CD4-positive, alpha-beta T cell treated with Interleukin-10 for 1 hour (primary cell): Measurements from ENCODE around the gene POU2F3.

Source experiments
- DNase-seq: peaks from one replicate; pipeline ENCODE4 v3.0.0-alpha.2; 2020

The POU2F3 gene

GRCh38 chr11:120239713-120240640, at the start of gene POU2F3:
Gene POU2F3 (plus strand): TSS chr11:120240140. CDS start chr11:120240344, 204 bp downstream.
- no peak for DNase-seq

DNA sequence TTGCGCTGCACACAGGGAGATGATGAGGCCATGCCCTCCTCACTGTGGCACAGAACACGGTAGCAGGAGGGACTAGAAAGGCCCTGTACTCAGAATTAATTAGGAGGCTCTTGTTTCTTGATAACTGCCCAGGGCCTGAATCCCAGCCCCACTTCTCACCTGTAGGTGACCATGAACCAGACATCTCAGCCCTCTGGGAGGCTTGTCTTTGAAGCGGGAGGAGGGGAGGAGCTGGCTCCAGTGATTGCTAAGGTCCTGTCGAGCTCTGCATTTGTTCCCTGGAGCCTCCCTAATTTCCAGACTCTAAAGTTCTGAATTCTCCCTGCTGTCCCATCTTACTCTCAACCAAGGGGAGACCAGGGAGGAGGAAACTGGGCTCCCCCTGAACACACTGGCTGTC, 48.9 kb upstream of the POU2F3 start:
- DNase-seq, result no peak

GRCh38 chr11:120192831-120193625, 46.9 kb upstream of the POU2F3 start:
- DNase-seq, result no peak

- DNase-seq, result no peak
Observed at GRCh38 chr11:120194166-120194565, 45.8 kb upstream of the POU2F3 start.

DNA sequence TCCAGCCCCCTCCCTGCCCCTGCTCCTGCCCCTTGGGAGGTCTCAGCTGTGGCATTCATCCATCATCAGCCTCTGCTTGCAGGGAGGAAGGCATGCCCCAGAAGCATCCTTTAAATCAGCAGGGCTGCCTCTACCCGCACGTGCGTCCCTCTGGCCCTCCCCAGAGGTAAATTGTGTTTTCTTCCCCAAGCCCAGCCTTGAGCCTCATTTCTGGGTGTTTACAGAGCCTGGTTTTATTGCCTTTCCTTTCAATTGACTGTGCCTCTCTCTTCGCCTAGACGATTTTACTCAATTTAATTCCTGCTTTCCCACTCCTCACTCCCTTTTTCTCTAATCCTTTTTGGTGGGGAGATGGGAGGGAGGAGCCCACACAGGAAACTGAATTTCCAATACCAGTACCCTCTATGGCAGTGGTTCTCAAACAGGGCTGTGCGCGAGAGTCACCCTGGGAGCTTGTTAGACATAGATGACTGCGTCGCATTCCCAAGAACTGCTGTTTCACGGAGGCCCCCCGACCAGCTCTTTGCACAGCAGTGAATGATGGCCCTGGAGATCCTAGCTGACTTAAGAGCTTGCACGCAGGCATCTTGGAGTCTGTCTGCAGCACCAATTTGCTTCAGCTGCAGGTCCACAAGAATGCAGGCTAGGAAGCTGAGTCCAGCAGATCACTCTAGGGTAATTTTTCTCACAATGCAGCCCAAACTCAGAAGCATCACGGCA, 44.2 kb upstream of the POU2F3 start:
- no peak for DNase-seq

DNA sequence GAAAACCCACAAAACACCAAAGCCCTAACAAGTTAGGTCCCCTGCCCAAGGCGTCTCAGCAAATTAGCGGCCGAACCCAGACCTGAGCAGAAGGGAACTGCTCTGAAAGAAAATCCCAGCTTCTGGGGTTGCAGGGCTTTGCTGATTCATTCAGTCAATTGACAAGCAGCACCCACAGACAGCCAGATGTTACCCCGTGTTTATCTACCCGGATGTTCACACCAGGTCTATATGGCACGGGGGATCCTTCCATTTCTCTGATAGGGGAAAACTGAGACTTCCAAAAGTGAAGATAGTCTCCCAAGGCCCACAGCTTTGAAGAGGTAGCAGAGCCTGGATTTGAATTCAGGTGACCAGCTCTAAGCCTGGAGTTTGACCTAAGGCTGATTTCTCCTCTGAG, 43.1 kb upstream of the POU2F3 start:
- no peak for DNase-seq

DNA sequence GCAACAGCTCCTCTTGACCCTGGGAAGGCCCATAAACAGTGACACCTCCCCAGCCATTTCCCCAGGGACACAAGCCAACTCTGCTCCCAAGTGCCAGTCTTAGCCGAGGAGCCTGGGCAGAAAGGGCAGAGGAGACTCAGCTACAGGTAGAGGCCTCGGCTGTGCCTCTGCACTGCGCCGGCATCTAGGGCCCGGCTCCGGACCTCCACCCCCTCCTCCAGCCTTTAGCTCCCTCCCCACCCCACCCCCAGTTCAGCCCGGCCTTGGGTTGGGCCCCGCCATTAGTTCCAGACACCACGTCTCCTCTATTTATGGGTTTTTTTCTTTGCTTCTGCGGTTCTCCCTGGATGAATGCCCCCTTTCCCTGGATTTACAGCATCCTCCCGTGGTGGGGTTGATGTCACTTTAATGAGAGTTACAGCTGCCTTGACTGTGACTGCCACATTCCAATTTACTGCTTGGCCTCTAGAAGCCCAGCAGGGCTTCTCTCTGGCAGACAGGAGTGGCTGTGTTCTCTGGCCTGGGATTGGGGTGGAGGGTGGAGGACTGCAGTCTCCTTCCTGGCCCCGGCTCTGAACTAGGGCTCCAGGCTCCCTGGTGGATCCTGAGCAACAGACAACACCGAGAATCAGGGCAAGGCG, 42.6 kb upstream of the POU2F3 start:
- DNase-seq, result no peak

DNA sequence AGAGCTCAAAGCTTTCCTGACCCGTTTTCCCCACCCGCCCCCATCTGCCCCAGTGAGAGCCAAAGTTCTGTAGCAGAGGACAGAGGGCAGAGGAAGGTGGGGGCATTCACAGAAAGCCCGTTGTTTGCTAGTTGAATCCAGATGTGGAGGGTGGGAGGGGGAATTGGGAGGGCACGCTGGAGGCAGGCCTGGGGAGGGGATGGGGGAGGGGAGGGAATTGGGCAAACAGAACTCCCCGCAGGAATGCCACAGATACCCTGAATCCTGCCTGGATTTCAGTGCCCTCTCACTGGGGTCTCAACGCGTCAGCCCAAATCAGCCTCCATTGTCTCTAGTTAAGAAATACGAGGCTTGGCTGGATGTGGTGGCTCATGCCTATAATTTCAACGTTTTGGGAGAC, 42.0 kb upstream of the POU2F3 start:
- no peak for DNase-seq

- no peak for DNase-seq
Observed at GRCh38 chr11:120198403-120198786, 41.5 kb upstream of the POU2F3 start.

GRCh38 chr11:120198787-120199469, 41.0 kb upstream of the POU2F3 start:
- no peak for DNase-seq

DNA sequence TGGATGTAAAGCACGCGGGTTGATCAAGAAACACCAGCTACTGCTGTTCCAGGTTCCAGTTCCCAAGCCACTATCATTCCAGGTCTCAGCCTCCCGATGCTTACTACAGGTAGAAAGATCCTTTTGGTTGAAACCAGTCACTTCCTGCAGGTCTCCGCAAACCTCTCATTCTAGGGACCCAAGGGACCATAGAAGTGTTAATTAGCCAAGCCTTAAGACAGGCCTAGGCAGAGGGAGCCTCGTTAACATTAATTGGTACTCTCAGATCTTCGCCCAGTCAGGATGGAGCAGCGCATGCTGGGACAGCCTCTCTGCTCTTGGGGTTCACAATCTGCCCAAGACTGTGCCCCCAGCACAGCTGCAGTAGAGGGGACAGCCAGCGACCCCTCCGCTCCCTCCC, 40.3 kb upstream of the POU2F3 start:
- DNase-seq, result no peak

DNA sequence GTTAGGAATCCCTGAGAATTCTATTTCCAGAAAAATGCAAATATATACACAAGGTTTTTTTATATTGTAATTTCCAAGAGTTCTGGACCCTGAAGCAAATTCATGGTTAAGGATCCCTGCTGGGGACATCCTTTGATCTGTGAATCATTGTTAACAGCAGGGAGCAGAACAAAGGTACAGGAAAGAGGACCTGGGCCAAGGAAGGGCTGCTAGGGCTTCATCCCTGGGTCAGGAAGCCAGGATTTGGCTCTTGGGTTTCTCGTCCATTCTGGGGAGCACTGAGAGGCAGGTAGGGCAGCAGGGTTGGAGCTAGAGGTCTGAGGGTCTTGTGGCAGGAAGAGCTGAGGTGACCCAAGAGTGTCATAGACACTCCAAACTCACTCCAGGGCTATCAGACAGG, 39.3 kb upstream of the POU2F3 start:
- DNase-seq, result no peak

GRCh38 chr11:120201653-120202052, 38.3 kb upstream of the POU2F3 start:
- no peak for DNase-seq

DNA sequence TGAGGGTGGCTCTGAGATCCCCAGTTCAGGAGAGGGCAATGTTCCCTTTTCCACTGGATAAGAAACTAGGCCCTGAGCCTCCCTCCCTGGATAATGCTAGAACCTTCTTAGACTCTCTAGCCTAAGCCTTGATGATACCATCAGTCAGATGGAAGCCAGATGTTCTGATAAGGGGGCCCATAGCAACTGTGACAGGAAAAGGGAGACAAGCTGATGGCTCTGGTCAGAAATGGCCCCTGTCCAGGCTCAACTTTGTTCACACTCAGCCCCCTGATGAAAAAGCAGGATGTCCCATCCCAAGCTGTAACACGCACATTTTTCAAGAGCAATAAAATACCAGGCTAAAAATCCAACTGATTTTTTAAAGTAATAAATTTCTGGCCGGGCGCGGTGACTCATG, 36.3 kb upstream of the POU2F3 start:
- no peak for DNase-seq

GRCh38 chr11:120205596-120206161, 34.3 kb upstream of the POU2F3 start:
- no peak for DNase-seq

GRCh38 chr11:120207512-120207911, 32.4 kb upstream of the POU2F3 start:
- no peak for DNase-seq

DNA sequence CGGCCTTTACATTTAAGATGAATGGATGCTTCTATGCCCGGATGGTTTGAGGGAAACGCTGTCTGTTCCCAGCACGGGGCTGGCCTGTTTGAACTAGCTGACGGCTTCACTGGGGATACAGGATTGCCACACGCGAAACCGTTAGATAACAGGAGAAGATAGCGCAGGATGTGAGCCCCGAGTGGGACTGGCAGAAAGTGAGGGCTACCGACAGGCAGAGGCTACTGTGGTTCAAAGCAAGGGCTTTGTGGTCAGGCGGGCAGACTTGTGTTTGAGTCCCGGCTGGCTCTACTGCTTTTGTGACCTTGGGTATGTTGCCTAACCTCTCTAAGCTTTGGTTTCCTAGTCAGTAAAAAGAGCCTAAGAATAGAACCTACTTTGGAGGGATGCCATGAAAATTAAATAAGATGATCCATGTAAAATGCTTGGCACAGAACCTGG, 31.9 kb upstream of the POU2F3 start:
- DNase-seq, result no peak

DNA sequence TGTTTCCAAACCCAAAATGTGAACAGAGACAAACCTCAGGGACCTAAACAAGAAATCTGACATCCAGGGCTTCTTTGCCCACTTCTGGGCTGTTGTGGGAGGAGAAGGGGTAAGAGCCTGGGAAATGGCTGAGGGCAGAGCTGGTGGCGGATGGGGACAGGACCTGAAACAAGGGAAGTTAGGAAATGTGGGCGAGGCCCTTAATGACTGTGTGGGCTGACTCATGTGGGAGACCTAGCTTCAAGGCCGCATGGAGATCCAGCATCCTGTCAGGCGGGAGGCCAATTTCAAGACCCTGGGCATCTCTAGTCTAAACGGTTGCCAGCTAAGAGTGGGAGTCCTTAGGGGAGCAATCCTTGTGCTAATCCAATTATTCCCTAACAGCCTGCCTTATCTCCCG, 31.2 kb upstream of the POU2F3 start:
- DNase-seq, result no peak

DNA sequence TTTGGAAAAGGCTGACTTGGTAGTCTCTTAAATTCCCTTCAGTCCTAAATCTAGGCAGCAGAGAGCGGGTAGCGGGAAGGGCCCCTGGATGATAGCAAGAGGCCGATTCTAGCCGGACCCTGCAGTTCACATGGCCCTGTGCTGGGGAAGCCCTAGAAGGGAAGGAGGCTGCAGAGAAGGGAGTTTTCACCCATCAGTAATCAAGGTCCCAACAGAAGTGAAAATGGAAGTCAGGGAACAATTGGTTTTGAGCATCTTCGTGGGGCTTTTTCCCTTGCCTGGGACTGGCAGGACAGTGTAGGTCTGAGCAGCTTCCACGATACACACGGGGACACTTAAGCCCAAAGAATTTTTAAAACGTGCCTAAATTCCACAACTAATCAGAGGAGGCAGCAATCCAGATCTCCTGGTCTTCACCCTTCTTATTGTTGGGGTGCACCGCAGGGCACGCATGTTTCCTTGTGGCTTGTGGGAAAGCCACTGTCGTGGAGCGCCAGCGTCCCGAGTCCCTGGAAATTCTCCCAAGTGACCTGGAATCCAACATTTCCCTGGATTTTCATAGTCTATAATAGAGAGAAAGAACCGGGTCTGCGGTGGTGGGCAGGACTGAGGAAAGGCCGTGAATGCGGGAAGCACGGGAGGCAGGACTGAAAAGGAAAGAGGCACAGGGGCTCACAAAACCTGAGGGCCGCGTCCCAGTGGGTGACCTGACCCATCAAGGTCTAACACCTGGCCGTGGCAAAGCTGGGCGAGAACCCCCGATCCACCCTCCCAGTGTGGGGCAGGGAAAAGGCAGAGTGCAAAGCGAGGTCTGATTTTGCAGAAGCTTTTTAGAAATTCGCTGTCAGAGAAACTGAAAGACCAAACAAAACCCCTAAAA, 30.0 kb upstream of the POU2F3 start:
- no peak for DNase-seq

- DNase-seq, result peak; percentile 70
Observed at GRCh38 chr11:120210626-120211521, 29.1 kb upstream of the POU2F3 start, which contains the start of gene OAF. Gene OAF (plus strand): TSS chr11:120211032. CDS start chr11:120211280, 248 bp downstream.
